HG03139 (cell line): ENCODE data around the gene STT3A.
A peak's percentile ranks its signal among the peaks of the same experiment; 100 is the strongest.
"Not testable (repeated sequence)": the region's sequence is repeated elsewhere in the genome, so short reads cannot be mapped to it uniquely, and the experiment has no call there.

Experiments used
- ATAC-seq: cut with Tn5 transposase; IDR thresholded peaks from one replicate; pipeline ENCODE4 v1.9.1; 2021; ENCODE audit not compliant: unreplicated experiment

STT3A gene

DNA sequence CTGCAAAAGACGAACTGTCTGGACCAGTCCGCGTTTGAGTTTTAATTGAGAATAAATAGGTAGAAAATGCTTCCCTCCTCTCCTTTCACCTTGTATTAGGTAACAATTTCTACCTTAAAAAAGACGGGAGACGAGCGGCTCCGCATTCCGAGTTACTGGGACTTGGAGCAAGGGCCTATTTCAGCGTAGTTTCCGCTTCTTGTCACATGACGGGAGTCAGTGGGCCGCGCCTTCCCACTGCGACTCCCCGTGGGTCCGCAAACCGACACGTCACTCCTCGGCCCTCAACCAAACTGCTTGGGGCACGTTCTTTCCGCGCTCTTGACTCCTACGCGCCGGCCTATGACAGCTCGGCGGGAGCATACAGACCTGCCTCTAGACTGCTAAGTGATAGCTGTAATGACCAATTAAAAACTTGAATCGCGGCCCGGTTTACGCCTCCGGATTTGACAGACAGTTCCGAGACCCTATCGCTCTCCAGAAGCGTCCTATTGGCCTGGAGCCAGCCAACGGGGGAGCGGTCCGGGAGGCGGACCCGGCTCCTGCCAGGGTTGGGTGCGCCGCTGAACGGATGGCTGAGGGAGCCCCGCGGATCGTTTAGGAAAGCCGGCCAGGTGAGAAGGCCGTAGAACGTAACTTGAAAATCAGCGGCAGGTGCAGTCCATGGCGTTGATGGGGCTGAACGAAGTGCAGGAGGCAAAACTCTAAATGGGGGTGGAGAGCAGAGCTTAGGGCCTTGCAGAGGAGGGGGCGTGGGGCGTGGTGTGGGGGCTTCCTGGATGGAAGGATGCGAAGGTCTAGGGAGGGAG is at the start of gene STT3A:
STT3A (plus strand) TSS at position 548 of the 809 bp plus-strand sequence. CDS start 3,064 bp downstream, outside the sequence.
- ATAC-seq, result peak; percentile 96

DNA sequence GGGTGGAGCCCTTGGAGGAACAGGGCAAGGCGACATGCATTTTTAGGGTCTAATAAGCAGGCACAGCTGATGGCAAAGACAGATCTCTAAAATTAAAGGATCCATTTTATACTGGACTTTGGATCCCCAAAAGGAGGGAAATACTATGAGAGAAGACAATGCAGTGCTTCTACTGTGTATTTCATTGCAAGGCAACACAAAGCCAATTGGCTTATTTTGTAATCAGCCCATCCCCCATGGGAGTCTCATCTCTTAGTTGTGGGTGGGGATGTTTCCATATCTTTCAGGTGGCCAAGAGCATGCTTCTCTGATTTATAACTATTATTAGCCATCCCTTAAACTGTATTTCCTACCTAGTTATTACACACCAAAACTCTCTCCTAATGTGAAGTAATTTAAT is 41.9 kb upstream of the STT3A start:
- ATAC-seq, result no peak

DNA sequence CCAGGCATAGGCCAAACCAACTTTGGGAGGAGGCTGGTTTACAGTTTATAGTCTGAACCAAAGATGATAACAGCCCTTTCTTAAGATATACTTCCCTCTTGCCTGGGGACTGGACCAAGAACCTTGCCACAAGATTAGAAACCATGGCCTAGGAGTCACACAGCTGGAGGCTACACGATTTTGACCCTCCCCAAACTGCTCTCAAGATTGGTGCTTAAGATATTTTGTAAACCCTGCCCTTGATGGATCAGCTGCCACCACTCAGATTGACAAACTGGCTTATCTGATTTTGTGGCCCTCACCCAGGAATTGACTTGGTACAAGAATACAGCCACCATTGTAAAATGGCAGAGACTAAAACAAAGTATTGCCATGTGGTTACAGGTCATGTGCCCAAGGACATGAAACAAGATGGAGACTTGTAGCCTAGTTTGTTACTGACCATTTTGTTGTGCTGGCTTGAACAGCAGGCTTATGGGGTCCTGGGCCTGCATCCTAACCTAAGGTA is 40.8 kb upstream of the STT3A start:
- no peak for ATAC-seq

DNA sequence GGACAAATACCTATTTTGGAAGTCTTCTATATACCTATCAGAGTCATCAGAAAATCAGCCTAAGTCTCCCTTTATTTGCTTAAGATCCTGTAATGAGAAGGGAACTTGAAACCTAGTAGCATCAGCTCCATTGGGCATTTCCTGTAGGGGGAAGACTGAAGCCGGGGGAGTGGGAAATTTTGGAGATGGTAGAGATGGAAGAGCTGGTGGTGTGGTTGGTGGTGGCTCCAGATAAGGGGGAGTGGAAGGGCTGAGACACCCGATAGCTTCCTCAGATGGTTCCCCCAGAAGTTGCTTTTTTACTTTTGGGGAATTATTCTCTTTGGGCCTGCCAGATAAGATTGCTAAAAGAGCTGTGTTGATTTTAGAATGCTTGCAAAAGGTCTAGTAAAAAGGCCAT is 39.7 kb upstream of the STT3A start:
- no peak for ATAC-seq

DNA sequence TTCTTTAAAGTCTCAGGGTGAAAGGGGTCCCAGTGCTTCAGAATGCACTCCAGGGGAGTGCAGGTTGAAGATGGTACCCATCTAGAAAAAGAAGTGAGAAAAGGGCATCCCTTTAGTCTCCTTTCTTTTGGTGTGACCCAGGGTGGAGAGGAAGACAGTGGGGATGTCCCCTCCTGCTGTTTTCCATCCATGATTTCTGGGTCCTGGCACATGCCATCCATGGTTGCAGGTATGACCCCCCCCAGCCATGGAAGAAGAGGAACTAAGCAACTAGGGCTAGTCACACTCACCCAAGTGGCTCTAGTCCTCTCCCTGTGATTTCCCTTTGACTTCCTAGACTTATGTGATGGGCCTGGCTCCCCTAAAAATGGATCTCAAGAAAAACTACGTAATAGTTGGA is 39.3 kb upstream of the STT3A start:
- ATAC-seq, result no peak

DNA sequence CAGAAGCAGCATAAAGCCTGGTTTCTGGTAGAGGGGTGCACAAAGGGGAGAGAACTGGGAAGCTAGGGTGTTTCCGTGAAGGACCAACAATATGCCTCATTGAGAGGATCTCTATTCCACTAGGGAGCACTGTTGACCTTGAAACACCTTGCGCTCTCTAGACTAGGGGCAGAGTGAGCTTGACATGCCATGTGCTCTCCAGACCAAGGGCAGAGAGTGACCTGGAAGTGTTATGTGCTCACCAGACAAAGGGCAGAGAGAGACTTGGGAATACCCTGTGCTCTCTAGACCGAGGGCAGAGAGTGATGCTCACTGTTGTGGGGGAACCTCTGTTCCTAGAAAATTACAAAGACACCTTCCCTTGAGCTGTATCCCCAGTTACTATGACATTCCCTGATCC is 38.6 kb upstream of the STT3A start:
- ATAC-seq, result no peak

DNA sequence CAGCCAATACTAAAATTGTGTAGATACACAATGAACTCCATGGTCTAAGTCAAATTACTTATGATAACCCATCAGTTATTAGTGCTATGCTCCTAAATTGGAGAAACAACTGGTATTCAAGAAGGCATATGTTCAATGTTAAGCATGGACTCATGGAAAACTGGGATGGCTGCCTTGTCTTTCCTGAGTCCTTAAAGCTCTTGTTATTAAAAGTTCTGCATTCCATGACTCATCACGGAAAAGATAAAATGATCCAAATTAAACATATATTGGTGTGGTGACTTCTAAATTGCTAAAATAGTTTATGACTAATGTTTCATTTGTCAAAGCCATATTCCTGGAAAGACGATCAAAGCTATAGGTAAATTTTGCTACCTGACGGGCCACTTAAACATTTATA is 32.8 kb upstream of the STT3A start:
- ATAC-seq, result no peak

DNA sequence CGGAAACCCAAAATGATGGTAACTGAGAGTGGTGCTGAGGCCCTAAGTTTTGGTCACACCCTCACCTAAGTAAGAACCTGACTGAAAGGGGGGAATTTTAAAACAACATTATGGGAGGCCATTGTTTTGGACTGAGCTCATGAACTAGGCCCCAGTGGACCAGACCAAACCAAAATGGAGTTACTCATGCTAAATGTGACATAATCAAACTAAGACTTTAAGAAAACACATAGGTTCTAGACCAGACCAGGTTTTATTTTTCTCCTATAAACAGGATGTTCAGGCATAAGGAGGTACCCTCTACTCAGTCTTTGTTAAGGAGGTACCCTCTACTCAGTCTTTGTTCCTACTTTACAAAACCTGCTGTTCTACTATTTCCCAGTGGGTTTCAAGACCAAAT is 30.7 kb upstream of the STT3A start:
- no peak for ATAC-seq

DNA sequence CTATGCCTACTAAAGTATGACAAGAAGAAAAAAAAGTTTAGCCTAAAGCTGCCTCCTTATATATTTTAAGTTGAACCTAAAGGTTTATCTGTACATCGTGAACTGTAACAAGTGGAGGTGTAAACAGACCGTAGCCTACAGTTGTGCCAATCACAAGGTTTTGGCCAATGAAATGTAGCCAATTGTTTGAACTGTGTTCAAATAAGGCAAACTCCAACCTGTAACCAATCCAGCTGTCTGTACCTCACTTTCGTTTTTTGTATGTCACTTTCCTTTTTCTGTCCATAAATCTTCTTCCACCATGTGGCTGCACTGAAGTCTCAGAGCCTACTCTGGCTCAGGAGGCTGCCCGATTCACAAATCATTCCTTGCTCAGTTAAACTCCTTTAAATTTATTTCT is 30.2 kb upstream of the STT3A start:
- no peak for ATAC-seq

DNA sequence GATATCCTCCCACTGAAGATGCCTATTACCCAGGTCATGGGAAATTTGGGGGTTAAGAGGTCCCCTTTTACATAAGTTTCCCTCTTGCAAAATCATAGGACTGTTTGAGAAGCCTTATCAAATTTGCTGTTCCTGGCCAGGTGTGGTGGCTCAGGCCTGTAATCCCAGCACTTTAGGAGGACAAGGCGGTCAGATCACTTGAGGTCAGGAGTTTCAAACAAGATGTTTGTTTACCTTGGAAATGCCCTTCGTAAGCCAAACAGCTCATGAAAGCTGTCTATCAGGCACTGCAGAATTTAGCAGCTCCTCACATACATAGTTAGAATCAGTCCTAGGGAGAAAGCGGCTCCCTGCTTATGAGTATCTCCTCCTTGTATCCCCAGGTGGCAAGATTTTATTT is 28.3 kb upstream of the STT3A start:
- ATAC-seq, result no peak

DNA sequence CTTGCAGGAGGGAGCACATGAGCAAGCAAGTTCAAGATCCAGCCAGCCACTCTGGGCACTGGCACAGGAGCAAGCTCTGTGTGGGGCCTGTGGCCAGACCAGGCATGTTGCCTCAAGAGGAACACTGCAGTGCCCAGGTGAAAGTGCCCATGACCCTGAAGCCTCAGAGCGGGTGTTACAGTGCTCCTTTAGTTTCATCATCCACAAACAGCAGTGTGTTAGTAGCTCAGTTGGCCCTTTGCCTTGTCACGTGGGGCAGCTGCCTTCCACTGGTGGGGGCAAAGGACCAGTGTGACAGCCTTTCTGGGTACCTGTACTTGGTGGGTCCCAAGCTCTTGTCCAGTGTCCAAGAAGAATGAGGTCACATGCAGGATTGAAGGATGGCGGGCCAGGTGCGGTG is 26.4 kb upstream of the STT3A start:
- no peak for ATAC-seq

DNA sequence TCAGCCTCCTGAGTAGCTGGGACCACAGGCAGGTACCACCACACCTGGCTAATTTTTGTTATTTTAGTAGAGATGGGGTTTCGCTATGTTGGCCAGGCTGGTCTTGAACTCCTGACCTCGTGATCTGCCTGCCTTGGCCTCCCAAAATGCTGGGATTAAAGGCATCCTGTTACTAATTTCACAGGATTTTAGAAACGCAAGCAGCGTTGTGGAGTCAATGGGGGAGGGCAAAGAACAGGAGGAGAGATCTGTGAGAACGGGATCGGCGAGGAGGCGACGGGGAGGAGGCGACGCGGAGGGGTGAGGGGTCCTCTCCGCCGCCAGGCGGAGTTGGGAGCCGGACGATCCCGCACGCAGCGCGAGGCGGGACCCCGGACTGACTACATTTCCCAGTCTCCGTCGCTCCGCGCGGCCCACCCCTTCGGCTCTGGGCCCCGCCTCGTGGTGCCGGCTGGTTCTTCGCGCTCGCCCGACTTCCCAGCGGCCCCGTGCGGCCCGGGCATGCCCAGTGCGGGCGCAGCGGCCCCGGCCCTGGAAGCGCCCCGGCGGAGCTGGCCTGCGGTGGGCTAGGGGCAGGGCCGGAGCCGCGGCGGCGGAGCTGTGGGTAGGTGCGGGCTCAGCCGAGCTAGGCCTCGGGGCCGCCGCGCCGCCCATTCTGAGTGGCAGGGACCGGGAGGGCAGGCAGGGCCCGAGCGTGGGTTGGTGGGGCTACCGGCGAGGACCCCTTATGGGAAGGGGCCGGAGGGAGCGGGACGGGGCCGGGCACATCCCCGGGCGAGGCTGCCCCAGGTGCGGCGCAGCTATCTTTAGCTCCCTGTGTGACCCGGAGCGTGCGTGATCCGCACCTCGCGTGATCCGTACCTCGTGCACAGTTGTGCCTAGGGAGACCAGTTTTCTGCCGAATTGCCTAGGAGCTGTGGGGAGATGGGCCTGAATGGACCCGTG is 23.4 kb upstream of the STT3A start, which contains the start of gene EI24:
EI24 (plus strand) TSS at position 508 of the 945 bp plus-strand sequence. CDS start 3,051 bp downstream, outside the sequence.
- ATAC-seq, result peak; percentile 98

DNA sequence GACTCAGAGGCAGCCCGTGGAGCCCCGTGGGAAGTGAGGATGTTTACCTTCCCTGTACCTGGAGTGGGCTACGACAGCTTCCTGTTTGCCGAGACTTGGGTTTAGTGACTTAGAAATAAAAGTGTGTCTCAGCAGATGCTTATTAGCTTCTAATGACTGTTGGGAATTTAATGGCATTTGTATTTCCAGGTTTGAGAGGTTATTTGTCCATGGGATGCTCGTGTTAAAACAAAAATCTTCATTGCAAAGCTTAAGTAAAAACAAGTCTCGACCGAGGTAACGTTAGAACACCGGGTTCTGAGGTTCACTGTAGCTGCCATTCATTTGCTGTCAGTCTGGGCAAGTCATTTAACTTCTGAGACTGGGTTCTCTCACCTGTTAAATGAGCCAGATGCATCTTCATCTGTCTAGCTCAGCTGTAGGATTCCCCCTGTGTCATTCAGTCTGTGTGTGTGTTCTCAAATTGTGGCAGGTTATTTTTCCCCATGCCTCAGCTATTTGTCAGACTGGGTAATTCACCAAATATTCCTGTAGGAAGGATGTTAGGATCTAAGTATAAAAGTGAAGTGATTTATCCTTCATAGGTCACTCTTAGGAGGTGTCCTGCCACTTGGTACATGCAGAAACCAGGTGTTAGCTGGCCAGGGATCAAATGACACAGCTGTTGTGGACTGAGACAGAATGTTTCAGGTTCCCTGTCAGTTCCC is 22.6 kb upstream of the STT3A start:
- ATAC-seq, result no peak

DNA sequence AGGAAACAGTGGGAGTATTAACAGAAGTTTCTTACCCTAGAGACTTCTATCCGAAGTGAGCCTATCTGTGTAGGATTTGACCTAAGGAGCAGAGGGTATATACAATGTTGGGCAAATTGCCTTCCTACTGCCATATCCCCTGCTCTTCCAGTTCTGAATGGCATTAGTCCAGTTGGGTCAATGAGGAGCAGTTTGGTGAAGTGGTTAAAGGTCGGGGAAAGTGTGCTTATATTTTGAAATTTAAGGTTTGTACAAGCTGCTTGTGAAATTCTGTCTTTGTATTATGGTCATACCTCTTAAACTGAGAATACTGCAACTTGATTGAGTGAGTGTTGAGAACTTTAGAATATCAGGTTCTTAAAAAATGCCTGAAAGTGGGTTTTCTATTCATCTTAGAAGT is 21.7 kb upstream of the STT3A start:
- ATAC-seq, result no peak

DNA sequence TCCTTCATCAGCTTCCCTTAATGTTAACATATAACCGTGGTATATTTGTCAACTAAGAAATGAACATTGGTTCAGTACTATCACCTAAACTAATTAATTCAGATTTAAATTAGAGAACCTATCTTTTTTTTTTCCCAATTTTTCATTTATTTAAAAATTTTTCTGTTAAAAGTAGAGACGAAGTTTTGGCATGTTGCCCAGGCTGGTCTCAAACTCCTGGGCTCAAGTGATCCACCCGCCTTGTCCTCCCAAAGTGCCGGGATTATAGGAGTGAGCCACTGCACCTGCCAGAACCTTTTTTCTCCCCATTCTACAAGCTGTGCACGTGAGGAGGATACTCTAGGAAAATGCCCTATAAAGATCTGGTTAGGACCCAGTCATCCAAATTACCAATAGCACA is 19.7 kb upstream of the STT3A start:
- ATAC-seq, result no peak

DNA sequence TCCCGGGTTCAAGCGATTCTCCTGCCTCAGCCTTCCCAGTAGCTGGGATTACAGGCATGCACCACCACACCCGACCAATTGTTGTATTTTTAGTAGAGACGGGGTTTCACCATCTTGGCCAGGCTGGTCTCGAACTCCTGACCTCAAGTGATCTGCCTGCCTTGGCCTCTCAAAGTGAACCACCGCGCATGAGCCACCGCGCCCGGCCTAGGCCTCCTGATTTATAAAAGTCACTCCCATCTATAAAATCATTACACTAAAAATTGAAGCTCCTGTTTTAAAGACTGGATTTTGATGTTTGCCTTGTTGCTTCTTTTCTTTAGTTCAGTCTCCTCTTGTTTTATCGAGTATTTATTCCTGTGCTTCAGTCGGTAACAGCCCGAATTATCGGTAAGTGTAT is 15.5 kb upstream of the STT3A start:
- ATAC-seq, result not testable (repeated sequence)

DNA sequence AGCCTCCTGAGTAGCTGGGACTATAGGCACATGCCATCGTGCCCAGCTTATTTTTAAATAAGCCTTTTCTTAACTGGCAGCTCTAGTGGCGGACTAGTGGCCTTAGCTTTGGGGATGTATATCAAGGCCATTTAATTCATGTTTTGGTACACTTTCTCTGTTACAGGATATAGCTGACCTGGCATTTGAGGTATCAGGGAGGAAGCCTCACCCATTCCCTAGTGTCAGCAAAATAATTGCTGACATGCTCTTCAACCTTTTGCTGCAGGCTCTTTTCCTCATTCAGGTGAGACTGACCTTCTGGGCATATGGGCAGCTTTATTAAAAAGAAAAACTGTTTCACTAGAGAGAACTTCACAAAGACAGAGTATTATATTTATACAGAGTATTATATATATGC is 13.9 kb upstream of the STT3A start:
- no peak for ATAC-seq

DNA sequence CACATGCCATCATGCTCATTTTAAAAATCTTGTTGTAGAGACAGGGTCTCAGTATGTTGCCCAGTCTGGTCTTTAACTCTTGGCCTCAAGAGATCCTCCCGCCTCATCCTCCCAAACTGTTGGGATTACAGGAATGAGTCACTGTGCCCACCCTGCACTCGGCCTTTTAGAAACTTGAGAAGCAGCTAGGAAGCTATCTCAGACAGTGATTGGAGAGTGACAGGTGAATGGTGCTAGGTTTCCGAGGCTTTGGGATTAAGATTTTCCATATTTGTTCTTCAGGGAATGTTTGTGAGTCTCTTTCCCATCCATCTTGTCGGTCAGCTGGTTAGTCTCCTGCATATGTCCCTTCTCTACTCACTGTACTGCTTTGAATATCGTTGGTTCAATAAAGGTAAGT is 12.8 kb upstream of the STT3A start:
- ATAC-seq, result no peak

DNA sequence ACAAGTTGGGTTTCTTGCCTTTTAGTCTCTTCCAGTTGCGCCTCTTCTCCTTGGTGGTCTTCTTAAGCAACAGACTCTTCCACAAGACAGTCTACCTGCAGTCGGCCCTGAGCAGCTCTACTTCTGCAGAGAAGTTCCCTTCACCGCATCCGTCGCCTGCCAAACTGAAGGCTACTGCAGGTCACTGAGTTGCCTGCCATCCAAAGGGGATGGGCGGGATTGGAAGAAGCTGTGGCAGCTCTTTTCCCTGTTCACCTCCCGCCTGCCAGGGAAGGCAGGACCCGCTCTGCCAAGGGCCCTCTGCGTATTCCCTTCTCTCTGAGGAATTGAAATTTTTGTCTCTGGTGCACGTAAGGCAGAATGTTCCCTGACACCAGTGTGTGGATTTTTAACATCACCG is 9.2 kb upstream of the STT3A start:
- ATAC-seq, result no peak

DNA sequence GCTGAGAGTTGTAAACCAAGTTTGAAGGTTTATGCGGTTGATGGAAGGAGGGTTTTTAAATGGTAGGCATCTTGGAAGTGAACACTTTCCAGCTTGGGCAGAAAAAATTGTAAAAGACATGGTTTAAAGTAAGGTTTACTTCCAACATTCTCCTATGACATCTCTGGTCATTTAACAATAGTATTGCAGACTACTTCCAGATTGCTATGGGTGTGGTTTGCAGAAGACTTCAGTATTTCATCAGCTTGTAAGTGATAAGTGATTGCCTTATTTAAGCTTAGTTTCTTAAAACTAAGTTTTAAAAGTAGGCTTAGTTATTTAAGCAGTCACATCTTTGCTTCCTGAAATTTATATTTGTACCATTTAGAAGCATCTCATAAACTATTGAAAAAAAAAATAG is 7.2 kb upstream of the STT3A start:
- ATAC-seq, result no peak

DNA sequence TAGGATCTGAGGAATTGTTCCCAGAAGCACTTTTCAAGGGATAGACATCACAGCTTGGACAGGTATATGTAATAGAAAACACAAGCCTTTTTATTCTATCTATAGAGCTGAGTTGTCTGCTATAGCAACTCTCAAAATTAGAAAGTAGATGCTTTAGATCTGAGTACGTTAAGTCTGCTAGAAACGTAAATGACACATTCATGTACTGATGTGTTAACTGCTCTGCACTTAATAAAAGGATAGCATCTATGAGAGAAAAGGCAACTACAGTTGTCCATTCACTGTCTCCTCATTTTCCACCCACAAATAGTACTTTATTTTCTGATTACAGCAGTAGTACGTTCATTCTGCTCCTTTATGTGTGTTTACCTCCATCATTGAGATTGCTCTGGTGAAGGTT is 6.0 kb upstream of the STT3A start:
- no peak for ATAC-seq
